GM12878 (cell line): ENCODE results near the gene COX6B1. TPM values are rescaled to one million over a fixed set of nuclear protein-coding genes. Genes with fewer than 3 reads are reported as not detected.

Source experiments
- BCL11A ChIP-seq: IDR thresholded peaks from 2 replicates; pipeline ENCODE4 v1.6.1; 2011; ENCODE audit warnings: low read depth, low read length
- CREB1 ChIP-seq: IDR thresholded peaks from 2 replicates; pipeline ENCODE4 v1.6.1; 2012; ENCODE audit warnings: low read depth, mild to moderate bottlenecking, inconsistent platforms
- EGR1 ChIP-seq, 2 experiments: IDR thresholded peaks; 1 replicate in 1 of 2; 2 replicates in 1 of 2; pipeline ENCODE4 v1.6.1; 2011 to 2012; ENCODE audit warnings: low read depth in 2 of 2, low read length in 2 of 2, borderline replicate concordance in 1 of 2, mild to moderate bottlenecking in 1 of 2, moderate library complexity in 1 of 2
- EP300 ChIP-seq, 2 experiments: fragments of 150-350 bp in 1 of 2; IDR thresholded peaks; 2 replicates each; pipeline ENCODE4 v1.6.1; 2011 to 2012; ENCODE audit warnings: low read depth in 2 of 2, low read length in 2 of 2, borderline replicate concordance in 1 of 2, improper control_type of control experiment in 1 of 2, inconsistent platforms in 1 of 2; ENCODE audit not compliant: control insufficient read depth in 1 of 2
- ETV6 ChIP-seq, 2 experiments: fragments of 450-650 bp in 1 of 2; IDR thresholded peaks in 1 of 2; conservative IDR thresholded peaks in 1 of 2; 2 replicates each; pipeline ENCODE4 v1.6.1; 2014; ENCODE audit warnings: antibody characterized with exemption in 1 of 2, borderline replicate concordance in 1 of 2, low read depth in 1 of 2, mild to moderate bottlenecking in 1 of 2, moderate library complexity in 1 of 2
- NBN ChIP-seq: fragments of 450-650 bp; IDR thresholded peaks from 2 replicates; pipeline ENCODE4 v1.6.1; 2016
- RAD21 ChIP-seq: IDR thresholded peaks from 2 replicates; pipeline ENCODE4 v1.6.1; 2011; ENCODE audit warnings: mild to moderate bottlenecking, low read depth, low read length, moderate library complexity; ENCODE audit not compliant: insufficient read depth
- RB1 ChIP-seq: fragments of 450-650 bp; formaldehyde crosslinking; IDR thresholded peaks from 2 replicates; pipeline ENCODE4 v1.6.1; 2017; ENCODE audit warnings: mild to moderate bottlenecking, borderline replicate concordance
- RCOR1 ChIP-seq: conservative IDR thresholded peaks from 2 replicates; pipeline ENCODE4 v1.6.1; 2012; ENCODE audit warnings: low read depth, low read length, improper control_type of control experiment
- TBL1XR1 ChIP-seq: IDR thresholded peaks from 2 replicates; pipeline ENCODE4 v1.6.1; 2012; ENCODE audit warnings: low read depth, low read length, improper control_type of control experiment
- polyA plus RNA-seq, 11 experiments: library from polyadenylated mRNA; depleted of rRNA in 4 of 11; unstranded in 6 of 11; stranded (reverse) in 5 of 11; fragments of >200 nt; fragmentation: Nextera tagmentation in 4 of 11; fragmentation: Illumina TruSeq in 1 of 11; extraction: Ambion mirVana in 4 of 11; extraction: Trizol in 1 of 11; gene quantifications; 1 replicate in 1 of 11; 2 replicates in 10 of 11; pipeline versions ENCODE4 v1.2.1 to v1.2.3, GENCODE V29; 2011 to 2016; ENCODE audit warnings: inconsistent platforms in 2 of 11, missing spikeins in 2 of 11, low read depth in 1 of 11
- total RNA-seq, 4 experiments: library from RNA; depleted of rRNA in 3 of 4; stranded (reverse); fragments of >200 nt in 3 of 4; fragmentation: Illumina TruSeq in 1 of 4; extraction: Trizol in 1 of 4; gene quantifications; 2 replicates each; pipeline versions ENCODE4 v1.2.1 to v1.2.3, GENCODE V29; 2013 to 2021
- TF ChIP-seq, protein P1 (sequence below): fragments of 450-650 bp; IDR thresholded peaks from 2 replicates; pipeline ENCODE4 v1.6.1; 2018; ENCODE audit warnings: borderline replicate concordance, mild to moderate bottlenecking; ENCODE audit not compliant: partially characterized antibody
- TF ChIP-seq, protein P2 (sequence below): fragments of 450-650 bp; conservative IDR thresholded peaks from 2 replicates; pipeline ENCODE4 v1.6.1; 2017; ENCODE audit warnings: mild to moderate bottlenecking, moderate library complexity
- TF ChIP-seq, protein P3 (sequence below): IDR thresholded peaks from 2 replicates; pipeline ENCODE4 v1.6.1; 2011; ENCODE audit warnings: mild to moderate bottlenecking, low read depth, low read length, moderate library complexity; ENCODE audit not compliant: insufficient replicate concordance
- TF ChIP-seq, protein P4 (sequence below): fragments of 150-350 bp; IDR thresholded peaks from 2 replicates; pipeline ENCODE4 v1.6.1; 2014; ENCODE audit warnings: mild to moderate bottlenecking, low read depth, low read length
- TF ChIP-seq, protein P5 (sequence below): fragments of 450-650 bp; IDR thresholded peaks from 2 replicates; pipeline ENCODE4 v1.6.1; 2017; ENCODE audit warnings: low read depth, mild to moderate bottlenecking, moderate library complexity
- TF ChIP-seq, protein P6 (sequence below): IDR thresholded peaks from 2 replicates; pipeline ENCODE4 v1.6.1; 2011; ENCODE audit warnings: low read depth, mild to moderate bottlenecking, low read length, moderate library complexity, borderline replicate concordance; ENCODE audit errors: extremely low read depth
- TF ChIP-seq, protein P7 (sequence below): IDR thresholded peaks from 2 replicates; pipeline ENCODE4 v1.6.1; 2012; ENCODE audit warnings: low read length, inconsistent platforms

Gene COX6B1
- total and polyA plus RNA-seq, 10 of the 15 experiments (the other 5 are each of a cell fraction or from before 2014, with no cell fraction given): 500 to 1,700 (median 862) TPM

DNA sequence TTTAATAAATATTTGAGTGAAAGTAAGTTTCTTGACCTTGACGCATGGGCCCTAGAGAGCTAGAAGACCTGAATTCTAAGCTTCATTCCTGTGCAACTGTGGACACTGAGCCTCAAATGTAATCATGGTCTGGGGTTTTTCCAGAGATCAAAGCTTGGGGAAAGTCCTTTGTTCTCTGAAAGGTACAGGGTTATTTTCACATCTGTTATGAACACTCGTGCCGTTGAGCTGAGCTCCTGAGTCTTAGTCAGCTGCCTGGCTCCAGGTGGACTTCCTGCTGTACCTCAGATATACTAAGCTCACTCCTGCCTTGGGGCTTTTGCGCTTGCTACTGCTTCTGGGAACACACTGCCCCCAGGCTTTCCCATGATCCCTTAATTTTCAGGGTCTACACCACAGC, 48.7 kb downstream of the COX6B1 start (continued):
- TF ChIP-seq, protein P1, sequence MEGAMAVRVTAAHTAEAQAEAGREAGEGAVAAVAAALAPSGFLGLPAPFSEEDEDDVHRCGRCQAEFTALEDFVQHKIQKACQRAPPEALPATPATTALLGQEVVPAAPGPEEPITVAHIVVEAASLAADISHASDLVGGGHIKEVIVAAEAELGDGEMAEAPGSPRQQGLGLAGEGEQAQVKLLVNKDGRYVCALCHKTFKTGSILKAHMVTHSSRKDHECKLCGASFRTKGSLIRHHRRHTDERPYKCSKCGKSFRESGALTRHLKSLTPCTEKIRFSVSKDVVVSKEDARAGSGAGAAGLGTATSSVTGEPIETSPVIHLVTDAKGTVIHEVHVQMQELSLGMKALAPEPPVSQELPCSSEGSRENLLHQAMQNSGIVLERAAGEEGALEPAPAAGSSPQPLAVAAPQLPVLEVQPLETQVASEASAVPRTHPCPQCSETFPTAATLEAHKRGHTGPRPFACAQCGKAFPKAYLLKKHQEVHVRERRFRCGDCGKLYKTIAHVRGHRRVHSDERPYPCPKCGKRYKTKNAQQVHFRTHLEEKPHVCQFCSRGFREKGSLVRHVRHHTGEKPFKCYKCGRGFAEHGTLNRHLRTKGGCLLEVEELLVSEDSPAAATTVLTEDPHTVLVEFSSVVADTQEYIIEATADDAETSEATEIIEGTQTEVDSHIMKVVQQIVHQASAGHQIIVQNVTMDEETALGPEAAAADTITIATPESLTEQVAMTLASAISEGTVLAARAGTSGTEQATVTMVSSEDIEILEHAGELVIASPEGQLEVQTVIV: no peak
- TF ChIP-seq, protein P2, sequence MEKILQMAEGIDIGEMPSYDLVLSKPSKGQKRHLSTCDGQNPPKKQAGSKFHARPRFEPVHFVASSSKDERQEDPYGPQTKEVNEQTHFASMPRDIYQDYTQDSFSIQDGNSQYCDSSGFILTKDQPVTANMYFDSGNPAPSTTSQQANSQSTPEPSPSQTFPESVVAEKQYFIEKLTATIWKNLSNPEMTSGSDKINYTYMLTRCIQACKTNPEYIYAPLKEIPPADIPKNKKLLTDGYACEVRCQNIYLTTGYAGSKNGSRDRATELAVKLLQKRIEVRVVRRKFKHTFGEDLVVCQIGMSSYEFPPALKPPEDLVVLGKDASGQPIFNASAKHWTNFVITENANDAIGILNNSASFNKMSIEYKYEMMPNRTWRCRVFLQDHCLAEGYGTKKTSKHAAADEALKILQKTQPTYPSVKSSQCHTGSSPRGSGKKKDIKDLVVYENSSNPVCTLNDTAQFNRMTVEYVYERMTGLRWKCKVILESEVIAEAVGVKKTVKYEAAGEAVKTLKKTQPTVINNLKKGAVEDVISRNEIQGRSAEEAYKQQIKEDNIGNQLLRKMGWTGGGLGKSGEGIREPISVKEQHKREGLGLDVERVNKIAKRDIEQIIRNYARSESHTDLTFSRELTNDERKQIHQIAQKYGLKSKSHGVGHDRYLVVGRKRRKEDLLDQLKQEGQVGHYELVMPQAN: no peak; the same call in 1 of the 2 replicates
- TF ChIP-seq RAD21: no peak
- TF ChIP-seq, protein P3, sequence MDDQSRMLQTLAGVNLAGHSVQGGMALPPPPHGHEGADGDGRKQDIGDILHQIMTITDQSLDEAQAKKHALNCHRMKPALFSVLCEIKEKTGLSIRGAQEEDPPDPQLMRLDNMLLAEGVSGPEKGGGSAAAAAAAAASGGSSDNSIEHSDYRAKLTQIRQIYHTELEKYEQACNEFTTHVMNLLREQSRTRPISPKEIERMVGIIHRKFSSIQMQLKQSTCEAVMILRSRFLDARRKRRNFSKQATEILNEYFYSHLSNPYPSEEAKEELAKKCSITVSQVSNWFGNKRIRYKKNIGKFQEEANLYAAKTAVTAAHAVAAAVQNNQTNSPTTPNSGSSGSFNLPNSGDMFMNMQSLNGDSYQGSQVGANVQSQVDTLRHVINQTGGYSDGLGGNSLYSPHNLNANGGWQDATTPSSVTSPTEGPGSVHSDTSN: no peak
- TF ChIP-seq CREB1: 0 out of 2 replicates have a peak, but pooled peaks have one; percentile 25
- peak; percentile 59; the same call in 1 of the 2 replicates for TF ChIP-seq TBL1XR1
- TF ChIP-seq ETV6 (conservative IDR thresholded peaks at IDR 0.05 in 1 of 2, IDR thresholded peaks at IDR 0.05 in 1 of 2; ENCODE audit: borderline replicate concordance in 1 of 2, low read depth in 1 of 2): no peak
- peak; percentile 58 to 76; a peak in 2 of 4 replicates for TF ChIP-seq EP300 (IDR thresholded peaks at IDR 0.05; ENCODE audit: borderline replicate concordance in 1 of 2, control insufficient read depth in 1 of 2, low read depth in 2 of 2, low read length in 2 of 2)
- no peak for TF ChIP-seq NBN
- TF ChIP-seq, protein P4, sequence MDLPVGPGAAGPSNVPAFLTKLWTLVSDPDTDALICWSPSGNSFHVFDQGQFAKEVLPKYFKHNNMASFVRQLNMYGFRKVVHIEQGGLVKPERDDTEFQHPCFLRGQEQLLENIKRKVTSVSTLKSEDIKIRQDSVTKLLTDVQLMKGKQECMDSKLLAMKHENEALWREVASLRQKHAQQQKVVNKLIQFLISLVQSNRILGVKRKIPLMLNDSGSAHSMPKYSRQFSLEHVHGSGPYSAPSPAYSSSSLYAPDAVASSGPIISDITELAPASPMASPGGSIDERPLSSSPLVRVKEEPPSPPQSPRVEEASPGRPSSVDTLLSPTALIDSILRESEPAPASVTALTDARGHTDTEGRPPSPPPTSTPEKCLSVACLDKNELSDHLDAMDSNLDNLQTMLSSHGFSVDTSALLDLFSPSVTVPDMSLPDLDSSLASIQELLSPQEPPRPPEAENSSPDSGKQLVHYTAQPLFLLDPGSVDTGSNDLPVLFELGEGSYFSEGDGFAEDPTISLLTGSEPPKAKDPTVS: no peak
- no peak for TF ChIP-seq RCOR1
- no peak for TF ChIP-seq EGR1 (IDR thresholded peaks at IDR 0.05; ENCODE audit: borderline replicate concordance in 1 of 2, low read depth in 2 of 2, low read length in 2 of 2)
- TF ChIP-seq, protein P5, sequence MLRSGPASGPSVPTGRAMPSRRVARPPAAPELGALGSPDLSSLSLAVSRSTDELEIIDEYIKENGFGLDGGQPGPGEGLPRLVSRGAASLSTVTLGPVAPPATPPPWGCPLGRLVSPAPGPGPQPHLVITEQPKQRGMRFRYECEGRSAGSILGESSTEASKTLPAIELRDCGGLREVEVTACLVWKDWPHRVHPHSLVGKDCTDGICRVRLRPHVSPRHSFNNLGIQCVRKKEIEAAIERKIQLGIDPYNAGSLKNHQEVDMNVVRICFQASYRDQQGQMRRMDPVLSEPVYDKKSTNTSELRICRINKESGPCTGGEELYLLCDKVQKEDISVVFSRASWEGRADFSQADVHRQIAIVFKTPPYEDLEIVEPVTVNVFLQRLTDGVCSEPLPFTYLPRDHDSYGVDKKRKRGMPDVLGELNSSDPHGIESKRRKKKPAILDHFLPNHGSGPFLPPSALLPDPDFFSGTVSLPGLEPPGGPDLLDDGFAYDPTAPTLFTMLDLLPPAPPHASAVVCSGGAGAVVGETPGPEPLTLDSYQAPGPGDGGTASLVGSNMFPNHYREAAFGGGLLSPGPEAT: peak; percentile 93
- TF ChIP-seq, protein P6, sequence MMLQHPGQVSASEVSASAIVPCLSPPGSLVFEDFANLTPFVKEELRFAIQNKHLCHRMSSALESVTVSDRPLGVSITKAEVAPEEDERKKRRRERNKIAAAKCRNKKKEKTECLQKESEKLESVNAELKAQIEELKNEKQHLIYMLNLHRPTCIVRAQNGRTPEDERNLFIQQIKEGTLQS: no peak
- TF ChIP-seq RB1: no peak
- TF ChIP-seq, protein P7, sequence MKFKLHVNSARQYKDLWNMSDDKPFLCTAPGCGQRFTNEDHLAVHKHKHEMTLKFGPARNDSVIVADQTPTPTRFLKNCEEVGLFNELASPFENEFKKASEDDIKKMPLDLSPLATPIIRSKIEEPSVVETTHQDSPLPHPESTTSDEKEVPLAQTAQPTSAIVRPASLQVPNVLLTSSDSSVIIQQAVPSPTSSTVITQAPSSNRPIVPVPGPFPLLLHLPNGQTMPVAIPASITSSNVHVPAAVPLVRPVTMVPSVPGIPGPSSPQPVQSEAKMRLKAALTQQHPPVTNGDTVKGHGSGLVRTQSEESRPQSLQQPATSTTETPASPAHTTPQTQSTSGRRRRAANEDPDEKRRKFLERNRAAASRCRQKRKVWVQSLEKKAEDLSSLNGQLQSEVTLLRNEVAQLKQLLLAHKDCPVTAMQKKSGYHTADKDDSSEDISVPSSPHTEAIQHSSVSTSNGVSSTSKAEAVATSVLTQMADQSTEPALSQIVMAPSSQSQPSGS: no peak; the same call in 1 of the 2 replicates
- TF ChIP-seq BCL11A: peak; percentile 31; the same call in 1 of the 2 replicates
